Kasumi-1 (cell line): Measurements from ENCODE around the gene PGLYRP1.
A peak's percentile ranks its signal among the peaks of the same experiment; 100 is the strongest.

Experiments
- DNase-seq, 2 experiments: peaks; one replicate each; lab custom pipeline; 2025; lab: John Stamatoyannopoulos, UW

The PGLYRP1 gene

DNA sequence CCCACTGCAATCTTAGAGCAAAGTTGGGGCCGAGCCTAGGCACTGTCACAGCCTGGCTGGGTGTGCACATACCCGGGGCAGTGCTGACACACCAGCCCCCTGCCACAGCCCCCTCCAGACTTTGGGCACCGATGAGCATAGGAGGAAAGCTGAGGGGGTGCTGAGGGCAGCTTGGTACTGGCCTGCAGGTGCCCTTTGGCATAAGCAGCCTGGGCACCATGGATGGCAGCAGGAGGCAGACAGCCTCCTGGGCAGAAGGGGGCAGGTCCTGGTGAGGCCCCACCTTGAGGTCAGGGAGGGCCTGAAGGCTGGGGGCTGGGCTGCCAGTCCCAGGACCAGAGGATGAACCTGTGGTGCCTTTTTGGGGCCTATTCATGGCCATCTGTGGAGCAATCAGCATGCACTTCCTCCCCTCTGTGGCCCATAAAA is 9.8 kb upstream of the PGLYRP1 start:
- DNase-seq: no peak

DNA sequence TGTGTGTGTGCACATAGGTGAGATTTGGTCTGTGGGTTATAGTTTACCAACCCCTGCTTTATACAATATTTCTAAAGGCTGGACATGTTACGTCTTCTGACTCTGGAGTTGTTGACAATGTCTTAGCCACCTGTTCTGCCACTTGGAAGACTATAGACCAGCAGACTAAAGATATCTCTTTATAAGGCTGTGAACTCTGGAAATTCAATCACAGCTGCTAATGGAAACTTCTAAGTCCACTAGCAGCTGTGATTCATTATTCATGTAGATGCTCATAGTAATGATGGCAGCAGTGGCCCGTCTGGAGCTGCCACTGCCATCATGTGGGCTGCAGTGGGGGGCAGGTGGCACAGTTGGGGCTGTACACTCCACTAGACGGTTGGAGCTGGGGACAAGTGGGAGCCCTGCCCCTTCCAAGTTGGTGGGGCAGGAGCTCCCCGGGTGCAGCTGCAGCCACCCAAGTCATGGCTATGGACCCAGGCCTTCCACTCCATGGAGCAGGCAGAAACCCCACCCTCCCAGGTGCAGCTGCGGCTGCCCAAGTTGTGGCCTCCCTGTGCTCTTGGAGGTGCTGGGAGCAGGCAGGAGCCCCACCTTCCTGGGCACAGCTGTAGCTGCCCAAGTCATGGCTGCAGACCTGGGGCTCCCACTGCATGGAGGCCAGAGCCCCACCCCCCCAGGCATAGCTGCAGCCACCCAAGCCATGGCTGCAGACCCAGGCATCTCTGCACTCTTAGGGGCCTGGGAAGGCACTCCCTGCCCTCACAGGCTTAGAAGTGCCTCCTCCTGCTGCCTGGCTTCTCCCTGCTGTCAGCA is 9.1 kb upstream of the PGLYRP1 start:
- no peak for DNase-seq

DNA sequence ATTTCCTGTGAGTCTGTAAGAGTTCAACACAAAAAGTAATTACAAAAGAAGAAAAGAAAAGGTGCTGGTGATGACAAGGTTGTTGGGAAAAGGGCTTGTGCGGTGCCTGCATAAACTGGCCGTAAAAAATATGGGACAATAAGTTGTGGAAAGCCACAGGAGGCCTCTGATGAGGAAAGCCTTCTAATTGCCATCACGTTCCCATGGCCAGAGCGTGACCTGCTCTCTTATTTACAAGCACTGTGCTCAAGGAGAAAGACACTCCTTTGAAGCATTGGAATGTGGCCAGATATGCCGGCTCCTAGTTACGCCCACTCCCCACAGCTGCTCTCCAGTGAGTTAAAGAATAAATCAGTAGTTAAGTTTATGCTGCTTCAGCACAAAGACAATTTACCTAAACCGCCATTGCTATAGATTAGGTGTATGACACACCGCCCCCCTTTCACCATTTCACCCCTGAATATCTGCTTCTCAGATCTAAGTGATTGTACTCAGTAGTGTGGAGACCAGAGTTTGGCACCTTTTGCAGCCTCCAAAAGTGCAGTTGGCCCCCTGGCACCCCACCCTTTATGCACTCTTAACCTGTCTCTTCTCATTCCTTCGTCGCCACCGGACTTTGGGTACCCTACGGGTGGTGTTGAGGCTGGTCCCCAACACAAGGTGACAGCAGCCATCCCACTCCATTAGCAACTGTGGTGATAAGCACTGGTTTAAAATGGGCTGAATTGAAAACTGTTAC is 8.1 kb upstream of the PGLYRP1 start:
- DNase-seq: no peak

DNA sequence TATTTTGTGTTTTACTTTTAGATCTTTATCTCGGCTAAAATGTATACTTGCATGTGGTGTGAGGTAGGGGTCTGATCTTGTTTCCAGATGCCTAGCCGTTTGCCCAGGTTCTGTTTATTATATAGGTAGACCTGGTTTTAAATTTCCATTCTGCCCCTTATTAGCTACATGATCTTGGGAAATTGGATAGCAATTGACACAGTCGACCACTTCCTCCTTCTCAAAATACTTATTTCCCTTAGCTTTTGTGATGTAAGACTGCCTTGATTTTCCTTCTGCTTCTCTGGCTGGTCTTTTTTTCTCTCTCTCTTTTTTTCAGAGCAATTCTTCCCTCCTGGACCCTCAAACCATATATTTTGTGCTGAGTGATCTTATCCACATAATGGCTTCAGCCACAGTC is 3.0 kb upstream of the PGLYRP1 start:
- peak; percentile 20 to 44 for DNase-seq

DNA sequence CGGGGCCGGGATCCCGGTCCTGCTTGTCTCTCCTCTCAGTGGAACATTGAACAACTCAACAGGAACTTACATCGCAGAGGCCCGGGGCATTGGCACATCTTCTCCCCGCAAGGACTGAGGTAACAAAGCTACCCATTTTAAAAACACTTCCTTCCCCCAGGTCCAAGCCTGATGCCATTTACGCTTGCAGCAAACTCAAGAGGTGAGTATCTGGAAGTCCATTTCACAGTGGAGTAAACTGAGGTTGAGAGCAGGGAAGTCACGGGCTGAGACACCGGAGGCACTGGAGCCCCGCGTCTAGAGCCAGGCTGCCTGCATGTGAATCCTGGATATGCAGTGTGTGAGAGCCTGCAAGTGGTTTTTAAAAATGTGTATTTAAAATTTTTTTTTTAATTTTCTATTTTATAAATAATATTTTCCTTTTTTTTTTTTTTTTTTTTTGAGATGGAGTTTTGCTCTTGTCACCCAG is 492 bp upstream of the PGLYRP1 start:
- no peak for DNase-seq

DNA sequence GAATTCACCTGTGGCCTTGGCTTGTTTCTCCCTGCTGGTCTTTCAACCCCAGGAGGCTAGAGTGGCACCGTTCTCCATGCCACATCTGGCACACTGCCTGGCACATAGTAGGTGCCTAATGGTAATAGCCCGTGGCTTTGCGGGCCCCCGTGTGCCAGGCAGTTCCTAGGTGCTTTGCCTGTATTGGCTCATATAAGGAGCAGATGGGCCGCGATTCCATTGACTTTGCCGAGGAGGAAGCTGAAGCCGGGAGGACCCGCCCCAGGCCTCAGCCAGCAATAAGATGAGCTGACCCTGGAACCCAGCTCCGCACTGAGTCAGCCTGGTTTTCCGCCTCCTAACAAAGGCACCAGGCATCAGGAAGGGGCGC is 807 bp downstream of the PGLYRP1 start:
- DNase-seq: no peak

DNA sequence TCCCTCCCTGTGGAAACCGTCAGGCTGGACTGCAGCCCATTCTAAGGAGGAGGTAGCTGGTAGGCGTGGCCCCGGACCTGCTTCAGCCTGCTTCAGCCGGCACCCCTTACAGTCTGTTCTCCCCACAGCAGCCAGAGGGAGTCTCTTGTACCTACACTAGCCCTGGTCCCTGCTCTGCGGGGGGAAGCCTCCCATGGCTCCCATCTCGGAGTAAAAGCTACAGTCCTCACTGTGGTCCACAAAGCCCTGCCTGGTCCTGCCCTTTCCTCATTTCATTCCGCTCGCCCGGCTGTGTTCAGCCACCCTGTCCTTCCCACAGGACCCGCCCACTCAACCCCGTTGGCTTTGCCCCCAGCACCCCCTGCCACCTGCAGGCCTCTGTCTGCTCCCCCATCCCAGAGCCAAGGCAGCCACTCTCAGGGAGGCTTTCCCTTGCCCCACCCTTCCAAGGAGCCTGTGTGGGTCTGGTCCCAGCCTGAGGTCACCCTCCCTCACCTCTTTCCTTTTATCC is 1.3 kb downstream of the PGLYRP1 start:
- DNase-seq: no peak

DNA sequence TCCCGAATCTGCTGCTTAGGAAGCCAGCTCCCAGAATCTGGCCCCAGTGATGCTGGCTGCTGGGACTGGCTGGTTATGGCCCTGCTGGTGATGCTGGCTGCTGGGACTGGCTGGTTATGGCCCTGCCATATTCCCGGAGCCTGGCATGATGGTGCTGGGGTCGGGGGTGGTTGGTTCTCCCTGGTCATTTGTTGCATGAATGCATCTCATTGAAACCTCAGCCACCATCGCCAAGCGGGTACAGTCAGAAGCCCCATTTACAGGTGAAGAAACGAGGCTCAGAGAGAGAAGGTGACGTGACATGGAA is 2.1 kb downstream of the PGLYRP1 start:
- no peak for DNase-seq

DNA sequence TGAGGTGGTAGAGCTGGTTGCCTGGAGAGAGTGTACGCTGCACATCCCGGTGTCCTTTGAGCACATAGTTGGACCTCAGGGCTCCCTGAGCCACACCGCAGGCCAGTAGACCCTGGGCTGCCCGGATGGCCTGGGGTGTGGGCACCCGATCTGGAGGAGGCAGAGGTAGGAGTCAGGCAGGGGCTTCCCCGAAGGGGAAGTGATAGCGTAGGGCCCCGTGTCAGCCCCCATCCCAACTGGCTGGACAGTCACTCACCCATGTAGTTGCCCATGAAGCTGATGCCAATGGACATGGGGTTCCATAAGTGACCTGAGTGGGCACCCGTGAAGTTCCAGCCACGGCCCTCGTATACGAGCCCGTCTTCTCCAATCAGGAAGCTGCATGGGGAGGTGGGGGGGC is 3.6 kb downstream of the PGLYRP1 start:
- no peak for DNase-seq

DNA sequence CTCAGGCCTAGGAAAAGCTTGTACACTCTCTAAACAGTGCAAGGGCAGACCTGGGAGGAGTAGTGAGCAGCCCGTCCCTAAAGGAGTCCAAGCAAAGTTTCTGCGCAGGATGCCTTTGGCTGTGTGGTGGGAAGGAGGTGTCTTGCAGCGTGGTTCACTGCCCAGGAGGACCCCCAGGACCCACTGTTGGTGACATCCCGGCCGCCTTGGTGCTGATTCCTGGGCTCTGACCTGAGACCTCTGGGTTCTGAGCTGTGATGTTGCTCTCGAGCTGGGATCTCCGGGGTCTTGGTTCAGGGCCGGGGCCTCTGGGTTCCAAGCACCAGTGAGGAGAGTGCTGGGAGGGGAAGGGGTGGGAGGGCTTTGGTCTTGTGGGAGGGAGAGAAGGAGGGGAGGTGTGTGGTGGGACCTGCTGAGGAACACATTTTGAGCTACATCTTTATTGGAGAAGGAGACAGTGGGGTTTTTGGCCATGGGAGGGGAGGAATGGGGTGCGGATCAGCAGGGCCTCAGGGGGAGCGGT is 4.1 kb downstream of the PGLYRP1 start:
- no peak for DNase-seq

DNA sequence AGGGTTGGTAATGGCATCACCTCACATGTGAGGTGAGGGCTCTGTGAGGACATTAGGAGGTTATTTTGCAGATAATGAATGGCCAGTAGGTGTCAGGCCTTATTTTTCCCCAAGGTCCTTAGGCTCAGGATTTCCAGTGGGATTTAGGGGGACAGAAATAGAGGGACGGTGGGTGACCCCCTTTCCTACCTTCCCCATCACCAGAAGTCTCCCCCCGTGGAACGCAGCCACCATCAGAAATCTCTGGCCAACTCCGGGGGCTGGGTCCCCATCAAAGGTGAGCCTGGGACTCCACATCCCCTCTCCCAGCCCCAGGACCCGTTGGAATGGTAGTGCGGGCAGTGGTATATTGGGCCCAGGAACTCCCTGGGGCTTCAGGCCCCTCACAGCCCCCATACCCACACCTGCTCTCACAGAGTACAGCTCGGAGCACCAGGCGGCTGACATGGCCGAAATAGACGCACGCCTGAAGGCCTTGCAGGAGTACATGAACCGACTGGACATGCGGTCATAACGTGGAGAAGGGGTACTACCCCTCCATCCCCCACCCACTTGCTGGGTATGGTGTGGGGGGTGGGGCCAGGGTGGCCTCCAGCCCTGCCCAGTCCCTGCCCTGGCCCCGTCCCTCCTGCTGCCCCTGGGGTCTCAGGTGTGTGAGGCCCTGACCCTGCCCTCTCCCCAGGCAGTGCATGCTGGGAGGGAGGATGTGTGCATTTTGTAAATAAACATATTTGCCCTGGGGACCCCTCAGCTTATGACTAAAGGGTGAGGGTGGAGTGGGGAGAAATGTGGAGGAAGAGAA is 4.8 kb downstream of the PGLYRP1 start:
- DNase-seq: no peak

DNA sequence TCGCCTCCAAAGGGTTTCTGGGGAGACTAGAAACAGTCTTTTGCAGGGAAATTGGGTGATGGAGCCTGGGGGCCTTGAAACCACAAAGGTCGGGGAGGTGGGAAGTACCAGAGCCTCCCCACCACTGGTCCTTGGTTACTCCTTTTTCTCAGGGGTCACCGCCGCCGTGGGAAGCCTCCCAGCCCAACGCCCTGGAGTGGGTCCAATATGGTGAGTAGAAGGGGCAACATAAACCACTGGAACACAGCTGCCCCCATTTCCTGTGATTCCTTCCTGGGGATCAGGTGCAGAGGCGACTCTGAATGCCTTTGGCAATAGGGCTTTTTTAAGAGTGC is 5.8 kb downstream of the PGLYRP1 start:
- DNase-seq: no peak

DNA sequence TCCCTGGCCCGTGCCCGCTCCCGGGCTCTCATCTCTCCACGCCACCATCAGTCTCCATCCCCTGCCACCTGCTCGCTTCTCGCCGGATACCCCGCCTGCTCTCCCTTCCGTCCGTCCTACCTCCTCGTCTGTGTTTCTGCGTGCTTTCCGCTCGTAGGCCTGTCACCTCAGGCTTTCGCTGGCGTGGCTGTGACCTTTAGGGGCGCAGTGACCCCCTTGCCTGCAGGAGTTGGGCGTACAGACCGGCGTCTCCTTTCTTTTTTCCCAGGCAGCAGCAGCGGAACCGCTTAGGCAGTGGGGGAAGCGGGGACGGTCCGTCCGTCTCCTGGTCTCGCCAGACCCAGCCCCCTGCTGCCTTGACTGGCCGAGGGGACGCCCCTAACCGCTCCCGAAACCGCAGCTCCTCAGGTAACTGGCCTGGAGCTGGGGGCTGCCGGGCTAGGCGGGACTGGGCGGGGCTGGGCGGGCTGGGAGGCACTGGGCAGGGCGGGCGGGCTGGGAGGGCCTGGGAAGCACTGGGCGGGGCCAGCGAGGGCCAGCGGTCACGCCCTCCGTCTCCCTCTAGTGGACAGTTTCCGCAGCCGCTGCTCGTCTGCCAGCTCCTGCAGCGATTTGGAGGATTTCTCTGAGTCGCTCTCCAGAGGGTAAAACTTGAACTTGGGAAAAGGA is 6.3 kb downstream of the PGLYRP1 start:
- DNase-seq: peak; percentile 45 to 53

DNA sequence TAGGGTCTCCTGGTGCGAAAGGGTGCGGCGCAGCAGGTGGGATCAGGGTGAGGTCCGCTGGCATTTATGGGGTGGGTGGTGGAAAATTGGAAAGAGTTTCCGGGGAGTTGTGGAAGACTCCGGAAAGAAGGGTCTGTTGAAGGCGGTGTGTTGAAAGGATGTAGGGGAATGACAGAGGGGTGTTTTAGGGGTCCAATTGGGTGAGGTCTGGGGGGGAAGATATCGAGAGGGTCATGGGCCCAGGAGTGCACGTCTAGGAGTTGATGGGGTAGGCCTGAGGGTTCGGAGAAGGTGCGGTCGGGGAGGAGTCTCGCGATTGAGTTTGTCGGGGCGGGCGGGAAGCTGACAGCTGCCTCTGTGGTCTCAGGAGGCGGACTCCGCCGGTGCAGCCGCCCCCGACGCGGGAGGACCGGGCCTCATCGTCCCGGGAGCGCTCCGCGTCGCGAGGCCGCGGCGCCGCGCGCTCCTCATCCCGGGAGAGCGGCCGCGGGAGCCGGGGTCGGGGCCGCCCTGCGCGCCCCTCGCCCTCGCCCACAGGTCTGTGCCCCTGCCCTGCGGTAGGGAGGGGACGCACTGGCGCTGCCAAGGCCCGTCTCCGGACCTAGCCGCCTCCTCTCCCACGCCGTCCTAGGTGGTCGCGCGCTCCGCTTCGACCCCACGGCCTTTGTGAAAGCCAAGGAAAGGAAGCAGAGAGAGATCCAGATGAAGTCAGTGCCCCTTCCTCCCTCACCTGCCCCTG is 7.0 kb downstream of the PGLYRP1 start:
- no peak for DNase-seq

DNA sequence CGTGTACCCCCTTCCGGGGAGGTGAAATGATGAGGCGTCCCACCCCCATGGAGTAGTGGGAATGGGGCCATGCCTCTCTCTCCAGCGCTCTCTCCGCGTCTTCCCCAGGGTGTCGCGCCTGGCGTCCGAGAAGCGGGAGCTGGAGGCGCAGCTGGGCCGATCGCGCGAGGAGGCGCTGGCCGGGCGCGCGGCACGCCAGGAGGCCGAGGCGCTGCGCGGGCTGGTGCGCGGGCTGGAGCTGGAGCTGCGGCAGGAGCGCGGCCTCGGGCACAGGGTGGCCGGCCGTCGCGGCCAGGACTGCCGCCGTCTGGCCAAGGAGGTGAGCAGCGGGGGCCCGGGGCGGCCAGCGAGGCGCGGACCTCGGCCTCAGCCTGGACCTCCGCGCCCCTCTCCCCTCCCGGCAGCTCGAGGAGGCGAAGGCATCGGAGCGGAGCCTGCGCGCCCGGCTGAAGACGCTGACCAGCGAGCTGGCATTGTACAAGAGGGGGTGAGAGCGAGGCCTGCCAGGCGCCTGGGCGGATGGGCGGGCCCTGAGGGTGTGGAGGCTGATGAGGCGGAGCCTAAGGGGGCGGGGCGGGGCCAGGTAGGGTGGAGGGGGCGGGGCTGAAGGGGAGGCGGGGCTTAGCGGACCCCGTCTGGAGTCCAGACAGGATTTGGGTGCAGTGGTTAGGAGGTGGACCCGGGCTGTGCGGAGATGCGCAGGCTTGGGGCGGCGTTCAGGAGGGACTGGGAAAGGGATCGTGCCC is 7.7 kb downstream of the PGLYRP1 start:
- DNase-seq: no peak

DNA sequence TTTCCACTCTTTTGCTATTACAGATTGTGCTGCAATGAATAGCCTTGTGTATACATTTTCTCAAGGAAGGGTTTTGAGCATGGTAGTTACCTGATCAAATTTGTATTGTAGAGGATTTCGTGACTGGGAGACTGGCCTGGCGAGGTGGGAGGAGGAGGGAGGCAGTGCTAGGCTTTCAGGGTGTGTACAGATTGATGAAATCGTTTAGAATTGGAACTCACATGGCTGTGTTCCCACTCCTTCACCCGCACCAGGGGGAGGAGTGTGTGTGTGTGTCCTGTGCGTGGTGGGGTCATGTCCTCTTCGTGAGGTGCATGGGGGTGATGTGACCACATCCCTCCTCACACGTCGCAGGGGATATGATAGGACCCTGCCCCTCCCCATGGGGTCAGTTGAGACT is 8.3 kb downstream of the PGLYRP1 start:
- no peak for DNase-seq

DNA sequence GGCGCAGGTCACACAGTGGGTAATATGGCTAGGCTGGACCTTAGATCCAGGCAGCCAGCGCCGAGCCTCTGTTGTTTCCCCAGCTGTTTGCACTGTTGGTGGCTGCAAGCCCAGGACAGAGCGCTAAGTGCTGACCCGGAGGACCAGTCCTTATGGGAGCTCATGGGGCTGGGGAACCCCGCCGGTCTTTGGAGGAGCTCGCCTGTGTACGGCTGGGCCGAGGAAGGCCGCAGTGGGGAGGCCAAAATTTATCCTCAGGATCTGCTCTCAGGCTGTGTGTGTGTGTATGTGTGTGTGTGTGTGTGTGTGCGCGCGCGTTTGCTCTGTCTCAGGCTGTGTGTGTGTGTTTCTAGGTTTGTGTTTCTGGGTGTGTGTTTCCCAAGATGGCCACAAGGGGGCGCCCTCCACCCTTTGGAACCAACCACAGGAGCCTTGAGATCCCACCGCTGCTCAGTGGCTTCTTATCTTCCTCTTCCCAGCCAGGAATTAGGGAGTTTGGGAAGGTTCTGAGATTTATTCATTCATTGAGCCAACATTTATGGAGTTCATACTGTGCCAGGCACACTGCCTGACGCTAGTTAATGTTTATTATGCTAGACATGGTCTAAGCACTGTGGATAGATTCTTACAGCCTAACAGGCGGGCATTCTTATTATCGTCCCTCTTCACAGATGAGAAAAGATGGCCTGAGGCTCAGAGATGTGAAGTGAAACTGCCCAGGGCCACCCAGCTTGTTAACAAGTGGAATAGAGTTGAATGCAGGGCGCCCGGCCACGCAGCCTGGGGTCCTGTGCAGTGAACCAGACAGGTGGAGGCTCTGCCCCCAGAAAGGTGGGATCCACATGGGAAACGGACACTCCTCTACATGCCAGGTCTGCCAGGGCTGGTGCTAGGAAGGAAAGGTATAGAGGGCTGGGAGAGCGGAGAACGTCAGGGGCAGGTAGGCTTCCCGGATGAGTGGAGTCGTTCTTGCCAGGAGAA is 13.0 kb downstream of the PGLYRP1 start:
- peak; percentile 58 to 74 for DNase-seq

DNA sequence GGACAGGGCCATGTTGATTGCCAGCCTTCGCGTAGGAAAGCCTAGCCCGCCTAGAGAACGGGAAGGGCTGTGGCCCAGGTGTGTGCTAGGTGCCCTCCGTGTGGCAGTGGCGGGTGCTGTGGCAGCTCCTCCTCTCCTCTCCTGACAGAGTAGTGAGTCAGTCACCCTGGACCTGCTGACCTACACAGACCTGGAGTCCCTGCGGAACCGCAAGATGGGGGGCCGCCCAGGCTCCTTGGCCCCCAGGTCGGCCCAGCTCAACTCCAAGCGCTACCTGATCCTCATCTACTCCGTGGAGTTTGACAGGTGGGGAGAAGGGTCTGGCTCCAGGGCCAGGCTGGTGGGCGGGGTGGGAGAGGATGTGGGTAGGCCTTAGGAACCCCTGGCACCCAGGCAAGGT is 16.4 kb downstream of the PGLYRP1 start:
- no peak for DNase-seq

DNA sequence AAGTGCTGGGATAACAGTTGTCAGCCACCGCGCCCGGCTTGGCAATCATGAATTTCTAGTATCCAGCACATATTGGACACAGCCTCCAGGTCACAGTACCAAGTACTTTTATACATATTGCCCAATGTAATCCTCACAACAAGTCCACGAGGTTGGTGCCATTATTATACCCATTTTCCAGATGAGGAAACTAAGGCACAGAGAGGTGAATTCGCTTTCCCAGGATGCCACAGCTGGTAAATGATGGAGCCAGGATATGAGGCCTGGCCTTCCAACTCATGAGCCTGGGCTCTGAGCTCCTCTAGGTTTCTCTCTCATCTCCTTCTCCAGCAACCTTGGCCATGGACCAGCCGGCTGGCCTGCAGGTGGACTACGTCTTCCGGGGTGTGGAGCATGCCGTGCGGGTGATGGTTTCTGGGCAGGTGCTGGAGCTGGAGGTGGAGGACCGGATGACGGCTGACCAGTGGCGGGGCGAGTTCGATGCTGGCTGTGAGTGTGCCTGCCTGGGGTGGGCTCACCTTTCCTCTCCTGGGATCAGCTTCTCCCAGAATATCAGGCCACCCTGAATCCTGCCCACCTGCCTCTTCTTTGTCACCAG is 20.1 kb downstream of the PGLYRP1 start:
- DNase-seq: no peak
